Heart right ventricle (tissue), 16 donors: ENCODE data around the gene SLC39A5. TPM values are rescaled to one million over a fixed set of nuclear protein-coding genes. Genes with fewer than 3 reads are reported as not detected.

ENCODE experiments used
- ATAC-seq, 8 donors: fragments of 200-7000 bp; cut with Tn5 transposase; one replicate each; pipeline ENCODE4 v1.9.1; 2020; ENCODE audit warnings: mild to moderate bottlenecking in 8 of 8, moderate library complexity in 8 of 8, moderate number of reproducible peaks in 1 of 8
- DNase-seq, 2 donors: peaks; one replicate each; pipeline ENCODE4 v3.0.0-alpha.2; 2020
- H3K27ac ChIP-seq, 10 donors: fragments of 200-600 bp; sonication (generic) in 2 of 10; one replicate each; pipeline versions ENCODE4 v1.5.0 to v1.8.0; 2020 to 2022; ENCODE audit warnings: mild to moderate bottlenecking in 3 of 10
- H3K27me3 ChIP-seq, 7 donors: fragments of 200-600 bp; one replicate each; pipeline ENCODE4 v1.8.0; 2021 to 2022; ENCODE audit warnings: mild to moderate bottlenecking in 2 of 7
- H3K36me3 ChIP-seq, 9 donors: fragments of 200-600 bp; sonication (generic) in 1 of 9; one replicate each; pipeline versions ENCODE4 v1.5.0 to v1.8.0; 2020 to 2022; ENCODE audit warnings: mild to moderate bottlenecking in 2 of 9
- H3K4me1 ChIP-seq, 9 donors: fragments of 200-600 bp; sonication (generic) in 1 of 9; one replicate each; pipeline versions ENCODE4 v1.5.0 to v1.8.0; 2020 to 2022; ENCODE audit warnings: mild to moderate bottlenecking in 4 of 9
- H3K4me3 ChIP-seq, 10 donors: fragments of 200-600 bp; sonication (generic) in 2 of 10; one replicate each; pipeline versions ENCODE4 v1.5.0 to v1.8.0; 2020 to 2022; ENCODE audit warnings: mild to moderate bottlenecking in 7 of 10, moderate library complexity in 2 of 10
- H3K9me3 ChIP-seq, 11 donors: fragments of 200-600 bp in 10 of 11; sonication (generic) in 2 of 11; one replicate each; pipeline versions ENCODE4 v1.5.0 to v1.8.0; 2013 to 2022; ENCODE audit warnings: mild to moderate bottlenecking in 2 of 11, control low read depth in 1 of 11, moderate library complexity in 1 of 11
- WGBS, 2 donors: extraction: QIAGEN DNeasy Blood & Tissue Kit; methylation state at CpG; one replicate each; pipeline ENCODE4 v1.1.7; 2013; ENCODE audit warnings: inconsistent platforms in 1 of 2; 5-methylcytosine and 5-hydroxymethylcytosine counted together
- intact Hi-C, 10 donors: fragments of 100-400 bp; cut with DNase I; formaldehyde crosslinking; loops; one replicate each; pipeline versions ENCODE4 v1.11.1 to v1.14.2; 2022
- polyA plus RNA-seq, 2 donors: library from polyadenylated mRNA; stranded (reverse); fragments of 200-250 nt; gene quantifications; one replicate each; pipeline ENCODE4 v1.2.3, GENCODE V29; 2013
- total RNA-seq, 10 donors: library from RNA; stranded (reverse); fragmentation: NEBNext Ultra II Directional in 3 of 10; extraction: Animal tissue kit (Norgen Biotek cat#: 25700) in 3 of 10; gene quantifications; one replicate each; pipeline versions ENCODE4 v1.2.1 to v1.2.4, GENCODE V29; 2021 to 2023
- TF ChIP-seq, protein P1 (sequence below), 9 donors: fragments of 200-600 bp; sonication (generic) in 2 of 9; IDR thresholded peaks; one replicate each; pipeline versions ENCODE4 v1.5.0 to v1.8.0; 2021 to 2022; ENCODE audit warnings: antibody characterized with exemption in 9 of 9, mild to moderate bottlenecking in 5 of 9, moderate library complexity in 1 of 9
- donor health status: Arrhythmogenic right ventricular cardiomyopathy.
- donor health status: ischemic (EF 13 %, LVEDD 7.1; RV severe dilation, severe dysfunction).
- donor health status: healthy with polysubstance abuse.
- donor health status: DM: no; HTN: yes; CAD: no.
- donor health status: DM: no; HTN: no; CAD: no.
- donor health status: ischemic (EF 25% LVEDD 6.9; RV normal size, moderate dysfunction).
- donor health status: ischemic (EF 25% LVEDD 5.7; RV mildly dilated, moderate dysfunction).
- donor health status: healthy.
- donor health status: DM: yes; HTN: yes; CAD: no.
- donor health status: Ischemic cardiomyopathy.
- donor health status: ischemic (EF 35%, LVEDD 5.7; RV mildly dilated, moderate dysfunction).
- donor health status: nonischemic (EF 11% LVEDD 7.7; RV severe dilation, severe dysfunction).
- donor health status: DM: yes; HTN: yes; CAD: no.
- donor health status: PGD.
- donor health status: ischemic (EF 29% LVEDD 5.4; RV normal size, mild dysfunction).
- donor health status: nonischemic (EF 23%, LVEDD 6.1; RV moderate dilation, normal function).

The SLC39A5 gene
- total and polyA plus RNA-seq, 12 donors: 0.20 to 0.59 TPM; not detected in 10

- H3K9me3 ChIP-seq: no peaks in the 10 kb centered on the region
- H3K4me3 ChIP-seq: no peak overlapping the region
- no peaks in the 10 kb centered on the region for H3K27me3 ChIP-seq
- H3K27ac ChIP-seq: no peak overlapping the region
- H3K36me3 ChIP-seq: peaks cover 0 to 88% (median 61%) of the 10 kb centered on the region in 9 donors
- intact Hi-C loops: no loop called here
- TF ChIP-seq, protein P1, sequence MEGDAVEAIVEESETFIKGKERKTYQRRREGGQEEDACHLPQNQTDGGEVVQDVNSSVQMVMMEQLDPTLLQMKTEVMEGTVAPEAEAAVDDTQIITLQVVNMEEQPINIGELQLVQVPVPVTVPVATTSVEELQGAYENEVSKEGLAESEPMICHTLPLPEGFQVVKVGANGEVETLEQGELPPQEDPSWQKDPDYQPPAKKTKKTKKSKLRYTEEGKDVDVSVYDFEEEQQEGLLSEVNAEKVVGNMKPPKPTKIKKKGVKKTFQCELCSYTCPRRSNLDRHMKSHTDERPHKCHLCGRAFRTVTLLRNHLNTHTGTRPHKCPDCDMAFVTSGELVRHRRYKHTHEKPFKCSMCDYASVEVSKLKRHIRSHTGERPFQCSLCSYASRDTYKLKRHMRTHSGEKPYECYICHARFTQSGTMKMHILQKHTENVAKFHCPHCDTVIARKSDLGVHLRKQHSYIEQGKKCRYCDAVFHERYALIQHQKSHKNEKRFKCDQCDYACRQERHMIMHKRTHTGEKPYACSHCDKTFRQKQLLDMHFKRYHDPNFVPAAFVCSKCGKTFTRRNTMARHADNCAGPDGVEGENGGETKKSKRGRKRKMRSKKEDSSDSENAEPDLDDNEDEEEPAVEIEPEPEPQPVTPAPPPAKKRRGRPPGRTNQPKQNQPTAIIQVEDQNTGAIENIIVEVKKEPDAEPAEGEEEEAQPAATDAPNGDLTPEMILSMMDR (IDR thresholded peaks at IDR 0.05): no peak
- WGBS, 2 donors: 89 to 93% methylated on average over 5 of the region's 5 CpGs
- ATAC-seq (no peak), DNase-seq (no peak)
- H3K4me1 ChIP-seq: peaks cover 0 to 3% (median 0%) of the 10 kb centered on the region in 9 donors
Measured at GRCh38 chr12:56213878-56214277, 16.0 kb upstream of the SLC39A5 start.

- intact Hi-C loops: no loop called here
- H3K36me3 ChIP-seq: peaks cover 0 to 63% (median 39%) of the 10 kb centered on the region in 9 donors
- TF ChIP-seq, protein P1 (IDR thresholded peaks at IDR 0.05): no peak
- no peak overlapping the region for H3K27ac ChIP-seq
- no peak for DNase-seq
- WGBS, 2 donors: 89 to 91% methylated on average over 3 of the region's 3 CpGs
- no peak for ATAC-seq
- no peaks in the 10 kb centered on the region for H3K27me3 ChIP-seq
- peaks cover 0 to 25% (median 16%) of the 10 kb centered on the region in 9 donors for H3K4me1 ChIP-seq
- H3K9me3 ChIP-seq: no peaks in the 10 kb centered on the region
- no peak overlapping the region for H3K4me3 ChIP-seq
Measured at GRCh38 chr12:56216461-56216860, 13.4 kb upstream of the SLC39A5 start.

DNA sequence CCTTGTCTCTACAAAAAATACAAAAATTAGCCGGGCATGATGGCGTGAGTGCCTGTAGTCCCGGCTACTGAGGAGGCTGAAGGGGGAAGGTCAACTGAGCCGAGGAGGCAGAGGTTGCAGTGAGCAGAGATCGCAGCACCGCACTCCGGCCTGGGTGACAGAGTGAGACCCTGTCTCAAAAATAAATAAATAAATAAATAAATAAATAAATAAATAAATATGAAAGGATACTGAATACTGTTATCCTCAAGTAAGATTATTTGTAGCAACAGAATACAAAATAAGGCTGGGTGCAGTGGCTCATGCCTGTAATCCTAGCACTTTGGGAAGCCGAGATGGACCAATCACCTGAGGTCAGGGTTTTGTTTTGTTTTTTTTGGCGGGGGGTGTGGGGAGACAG is 10.0 kb upstream of the SLC39A5 start:
- TF ChIP-seq, protein P1 (IDR thresholded peaks at IDR 0.05): no peak
- Histone ChIP-seq H3K4me1 (peaks cover 4 to 49% (median 37%) of the 10 kb centered on the region in 9 donors), H3K4me3 (peak overlapping the region in 1 of 10 donors; percentile 73)

GRCh38 chr12:56220611-56221231 is 9.1 kb upstream of the SLC39A5 start:
- no peak for DNase-seq
- intact Hi-C loops: loop anchor here in 4 of 10 donors (5.0 kb wide), 3 partner anchors 33 to 103 kb away; partner anchors contain the start of genes ANKRD52 (in 2 of the 4), RPL41 (in 1 of the 4), SMARCC2 (in 1 of the 4) and ZC3H10 (in 1 of the 4)
- 3% methylated on average over 10 of the region's 10 CpGs for WGBS, 2 donors
- TF ChIP-seq, protein P1 (IDR thresholded peaks at IDR 0.05): no peak
- peak overlapping the region; percentile 39 to 89 (median 77) for H3K4me3 ChIP-seq
- peaks cover 0 to 22% (median 0%) of the 10 kb centered on the region in 9 donors for H3K36me3 ChIP-seq
- no peak for ATAC-seq
- H3K27me3 ChIP-seq: no peaks in the 10 kb centered on the region
- peak overlapping the region; percentile 81 to 99 (median 95) for H3K27ac ChIP-seq
- no peaks in the 10 kb centered on the region for H3K9me3 ChIP-seq
- H3K4me1 ChIP-seq: peaks cover 4 to 53% (median 39%) of the 10 kb centered on the region in 9 donors

More for the DNA sequence above, 10.0 kb upstream of the SLC39A5 start:
- 89 to 90% methylated on average over 9 of the region's 9 CpGs for WGBS, 2 donors
- peaks cover 0 to 29% (median 6%) of the 10 kb centered on the region in 9 donors for H3K36me3 ChIP-seq
- no peaks in the 10 kb centered on the region for H3K9me3 ChIP-seq
- ATAC-seq (no peak), DNase-seq (no peak)
- intact Hi-C loops: loop anchor here in 4 of 10 donors (5.0 kb wide), 3 partner anchors 33 to 103 kb away; partner anchors contain the start of genes ANKRD52 (in 2 of the 4), RPL41 (in 1 of the 4), SMARCC2 (in 1 of the 4) and ZC3H10 (in 1 of the 4)
- H3K27ac ChIP-seq: peak overlapping the region in 7 of 10 donors; percentile 81 to 99 (median 94)
- H3K27me3 ChIP-seq: no peaks in the 10 kb centered on the region
